Measurements from ENCODE around the gene MASP2.

The MASP2 gene

DNA sequence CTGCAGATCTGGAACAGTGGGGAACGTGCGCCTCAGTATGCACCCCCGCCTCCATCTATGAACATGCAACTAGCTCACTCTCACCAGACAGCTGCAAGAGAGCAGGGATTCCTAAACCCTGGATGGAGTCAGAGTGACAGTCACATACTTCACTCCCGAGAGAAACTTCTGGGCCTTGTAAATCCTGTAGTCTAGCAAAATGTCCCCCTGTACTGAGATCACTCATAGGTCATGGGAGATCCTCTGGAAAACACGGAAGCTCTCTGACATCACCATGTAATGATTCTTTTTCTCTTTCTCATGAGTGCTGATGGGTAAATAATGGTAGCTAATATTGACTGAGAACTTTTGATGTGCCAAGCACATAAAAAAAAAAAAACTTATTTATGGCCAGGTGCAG, 57.9 kb downstream of the MASP2 start:
- no peak for DNase-seq (ENCODE audit: low read depth)

DNA sequence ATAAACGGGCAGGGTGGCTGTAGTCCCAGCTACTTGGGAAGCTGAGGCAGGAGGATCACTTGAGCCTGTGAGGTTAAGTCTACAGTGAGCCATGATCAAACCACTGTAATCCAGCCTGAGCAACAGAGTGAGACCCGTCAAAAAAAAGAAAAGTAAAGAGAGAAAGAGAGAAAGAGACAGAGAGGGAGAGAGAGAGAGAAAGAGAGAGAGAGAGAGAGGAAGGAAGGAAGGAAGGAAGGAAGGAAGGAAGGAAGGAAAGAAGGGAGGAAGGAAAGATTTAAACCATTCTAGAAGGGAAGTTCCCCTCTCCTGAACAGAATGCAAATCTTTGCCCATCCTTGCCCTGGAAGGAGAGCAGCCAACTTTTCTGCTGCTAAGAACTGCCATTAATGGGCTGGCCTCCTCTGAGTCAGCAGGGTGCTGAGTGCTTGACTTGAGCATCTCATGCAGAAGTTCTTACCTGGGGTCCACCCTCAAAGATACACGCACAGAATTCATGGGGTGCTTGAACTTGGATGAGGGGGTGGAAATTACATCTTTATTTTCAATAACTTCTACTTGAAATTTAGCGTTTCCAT, 59.1 kb downstream of the MASP2 start:
- no peak for DNase-seq (ENCODE audit: low read depth)

DNA sequence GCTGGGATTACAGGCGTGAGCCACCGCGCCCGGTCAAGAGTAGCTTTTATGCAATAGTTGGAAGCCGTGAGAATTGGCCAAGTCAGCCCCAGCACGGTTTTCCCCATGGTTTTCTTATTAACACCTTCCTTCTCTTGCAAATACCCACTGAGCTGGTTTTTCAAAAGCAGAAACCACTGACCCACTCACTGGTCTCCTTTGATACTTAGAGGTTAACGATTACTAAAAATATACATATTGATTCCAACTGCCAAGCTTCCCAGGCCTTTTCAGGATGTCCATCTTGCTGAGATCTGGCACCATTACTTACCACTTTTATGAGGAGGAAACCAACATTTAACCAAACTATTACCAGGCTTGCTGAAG, 60.5 kb downstream of the MASP2 start:
- no peak for DNase-seq (ENCODE audit: low read depth)

DNA sequence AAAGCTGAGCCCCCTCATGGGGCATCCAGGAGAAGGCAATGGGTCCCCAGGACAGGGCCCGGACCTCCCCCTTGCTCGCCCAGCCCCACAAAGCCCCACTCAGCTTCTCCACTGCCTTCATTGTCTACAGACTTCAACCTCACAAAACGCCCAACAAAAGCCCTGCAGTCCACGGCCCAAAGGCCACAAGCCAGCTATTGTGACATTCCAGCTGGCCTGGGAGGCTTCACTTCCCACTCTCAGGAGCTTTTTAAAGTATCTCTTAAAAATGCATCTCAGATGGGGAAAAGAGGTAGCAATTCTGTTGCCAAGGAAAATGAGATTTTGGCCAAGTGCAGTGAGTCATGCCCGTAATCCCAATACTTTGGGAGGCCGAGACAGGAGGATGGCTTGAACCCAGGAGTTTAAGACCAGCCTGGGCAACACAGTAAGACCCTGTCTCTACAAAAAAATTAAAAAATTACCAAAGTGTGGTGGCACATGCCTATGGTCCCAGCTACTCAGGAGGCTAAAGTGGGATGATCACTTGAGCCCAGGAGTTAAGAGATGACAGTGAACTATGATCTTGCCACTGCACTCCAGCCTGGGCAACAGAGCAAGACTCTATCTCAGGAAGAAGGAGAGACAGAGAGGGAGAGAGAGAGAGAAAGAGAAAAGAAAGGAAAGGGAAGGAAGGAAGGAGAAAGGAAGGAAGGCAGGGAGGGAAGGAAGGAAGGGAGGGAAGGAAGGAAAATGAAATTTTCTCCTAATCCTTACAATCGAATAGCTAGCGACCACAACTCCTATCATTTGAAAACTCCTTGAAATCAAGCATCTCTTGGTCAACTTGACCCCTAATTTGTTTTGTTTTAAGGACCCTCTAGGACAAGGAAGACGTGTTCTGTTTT, 66.0 kb downstream of the MASP2 start:
- DNase-seq (ENCODE audit: low read depth), result no peak

DNA sequence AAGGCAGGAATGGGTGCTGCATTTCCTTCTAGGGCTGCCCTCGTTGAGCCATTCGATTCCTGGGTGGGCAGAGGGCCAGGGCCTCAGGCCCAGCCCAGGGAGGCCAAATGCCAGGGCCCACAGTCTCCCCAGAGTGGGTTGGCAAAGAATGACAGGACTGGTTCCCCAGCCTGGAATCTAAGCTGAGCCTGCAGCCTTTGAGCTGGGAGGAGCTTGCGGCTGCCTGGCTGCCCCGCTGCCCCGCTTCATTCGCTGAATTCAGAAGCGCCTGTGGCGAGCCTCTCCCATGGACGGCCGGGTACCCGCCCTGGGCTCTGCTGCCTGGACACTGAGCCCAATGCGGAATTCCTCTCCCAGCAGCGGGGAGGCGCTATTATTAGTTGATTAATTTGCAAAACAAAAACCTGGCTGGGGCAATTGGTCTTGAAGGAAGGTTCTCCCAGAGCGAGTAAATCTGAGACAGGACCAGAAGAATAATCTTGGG, 66.9 kb downstream of the MASP2 start:
- no peak for DNase-seq (ENCODE audit: low read depth)

DNA sequence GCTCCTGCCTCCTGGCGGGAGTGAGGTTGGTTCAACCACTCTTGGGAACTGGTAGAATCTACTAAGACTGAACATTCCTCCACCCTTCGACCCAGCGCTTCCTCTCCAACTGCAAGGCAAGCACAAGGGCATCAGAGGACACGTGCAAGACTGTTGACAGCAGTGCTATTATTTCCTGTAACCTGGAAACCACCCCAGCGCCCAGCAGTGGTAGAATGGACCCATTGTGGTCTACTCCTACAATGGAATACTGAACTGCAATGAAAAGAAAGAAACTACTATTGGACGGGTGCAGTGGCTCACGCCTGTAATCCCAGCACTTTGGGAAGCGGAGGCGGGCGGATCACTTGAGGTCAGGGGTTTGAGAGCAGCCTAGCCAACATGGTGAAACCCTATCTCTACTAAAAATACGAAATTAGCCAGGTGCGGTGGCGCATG, 67.5 kb downstream of the MASP2 start:
- no peak for DNase-seq (ENCODE audit: low read depth)

DNA sequence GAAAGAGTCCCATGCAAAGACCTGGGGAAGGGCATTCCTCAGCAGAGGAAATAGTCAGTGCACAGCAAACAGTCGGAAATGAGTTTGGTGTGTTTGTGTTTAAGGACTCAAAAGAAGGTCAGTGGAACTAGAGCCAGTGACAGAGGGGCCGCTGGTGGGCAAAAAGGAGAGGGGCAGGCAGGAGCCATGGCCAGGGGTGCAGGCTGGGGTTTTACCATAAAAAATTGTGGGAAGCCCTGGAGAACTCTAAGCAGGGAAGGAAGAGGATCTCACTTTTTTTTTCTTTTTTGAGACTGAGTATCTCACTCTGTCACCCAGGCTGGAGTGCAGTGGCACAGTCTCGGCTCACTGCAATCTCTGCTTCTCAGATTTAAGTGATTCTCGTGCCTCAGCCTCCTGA, 68.3 kb downstream of the MASP2 start:
- no peak for DNase-seq (ENCODE audit: low read depth)

Data from activated gamma-delta T cell treated with anti-CD3 and anti-CD28 coated beads, Interleukin-2, amount 50 U/mL, for 16 hours (primary cell).